HL-60 (cell line): ENCODE data around the gene GSTP1.

Source experiments
- DNase-seq, 2 experiments: peaks; one replicate each; pipeline ENCODE4 v3.0.0-alpha.2; 2010 to 2020; ENCODE audit warnings: low read depth in 1 of 2, low spot score in 1 of 2
- H3K27ac ChIP-seq: fragments of 250-450 bp; sonication (Bioruptor Pico); replicated peaks from 2 replicates; pipeline ENCODE4 v1.5.1; 2020; ENCODE audit warnings: mild to moderate bottlenecking, moderate library complexity
- H3K27me3 ChIP-seq: fragments of 250-450 bp; sonication (Bioruptor Pico); 2 replicates; pipeline ENCODE4 v1.5.1; 2021; ENCODE audit warnings: mild to moderate bottlenecking, moderate library complexity; ENCODE audit not compliant: insufficient read depth, poor library complexity, severe bottlenecking
- H3K4me3 ChIP-seq: replicated peaks from 2 replicates; pipeline ENCODE4 v1.5.1; 2011; ENCODE audit warnings: mild to moderate bottlenecking, control low read depth, low read length; ENCODE audit not compliant: insufficient read depth
- GABPA ChIP-seq: IDR thresholded peaks from 2 replicates; pipeline ENCODE4 v1.6.1; 2012; ENCODE audit warnings: low read depth
- POLR2AphosphoS5 ChIP-seq: IDR thresholded peaks from 2 replicates; pipeline ENCODE4 v1.6.1; 2012; ENCODE audit warnings: low read depth
- REST ChIP-seq: IDR thresholded peaks from 2 replicates; pipeline ENCODE4 v1.6.1; 2012; ENCODE audit warnings: low read depth; ENCODE audit not compliant: insufficient replicate concordance
- SPI1 ChIP-seq: IDR thresholded peaks from 2 replicates; pipeline ENCODE4 v1.6.1; 2012; ENCODE audit warnings: low read depth, mild to moderate bottlenecking, borderline replicate concordance
- TF ChIP-seq, protein P1 (sequence below): IDR thresholded peaks from one replicate; pipeline ENCODE4 v1.5.1; 2011; ENCODE audit warnings: low read length, control low read depth, inconsistent platforms; ENCODE audit not compliant: insufficient read depth

GSTP1 gene

GRCh38 chr11:67556244-67556643 is 27.4 kb upstream of the GSTP1 start:
- H3K4me3 ChIP-seq, result no peak overlapping the region
- DNase-seq, result no peak
- no peak for TF ChIP-seq GABPA
- TF ChIP-seq, protein P1, sequence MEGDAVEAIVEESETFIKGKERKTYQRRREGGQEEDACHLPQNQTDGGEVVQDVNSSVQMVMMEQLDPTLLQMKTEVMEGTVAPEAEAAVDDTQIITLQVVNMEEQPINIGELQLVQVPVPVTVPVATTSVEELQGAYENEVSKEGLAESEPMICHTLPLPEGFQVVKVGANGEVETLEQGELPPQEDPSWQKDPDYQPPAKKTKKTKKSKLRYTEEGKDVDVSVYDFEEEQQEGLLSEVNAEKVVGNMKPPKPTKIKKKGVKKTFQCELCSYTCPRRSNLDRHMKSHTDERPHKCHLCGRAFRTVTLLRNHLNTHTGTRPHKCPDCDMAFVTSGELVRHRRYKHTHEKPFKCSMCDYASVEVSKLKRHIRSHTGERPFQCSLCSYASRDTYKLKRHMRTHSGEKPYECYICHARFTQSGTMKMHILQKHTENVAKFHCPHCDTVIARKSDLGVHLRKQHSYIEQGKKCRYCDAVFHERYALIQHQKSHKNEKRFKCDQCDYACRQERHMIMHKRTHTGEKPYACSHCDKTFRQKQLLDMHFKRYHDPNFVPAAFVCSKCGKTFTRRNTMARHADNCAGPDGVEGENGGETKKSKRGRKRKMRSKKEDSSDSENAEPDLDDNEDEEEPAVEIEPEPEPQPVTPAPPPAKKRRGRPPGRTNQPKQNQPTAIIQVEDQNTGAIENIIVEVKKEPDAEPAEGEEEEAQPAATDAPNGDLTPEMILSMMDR, result no peak
- no peak for TF ChIP-seq POLR2AphosphoS5
- no peak for TF ChIP-seq SPI1
- TF ChIP-seq REST, result no peak
- no peaks in the 10 kb centered on the region for H3K27me3 ChIP-seq
- no peak overlapping the region for H3K27ac ChIP-seq

GRCh38 chr11:67558084-67558772 is 25.4 kb upstream of the GSTP1 start:
- TF ChIP-seq POLR2AphosphoS5, result no peak
- TF ChIP-seq, protein P1, result no peak
- TF ChIP-seq SPI1, result no peak
- TF ChIP-seq REST, result no peak
- no peak for TF ChIP-seq GABPA
- no peak for DNase-seq
- H3K27ac ChIP-seq, result no peak overlapping the region
- H3K27me3 ChIP-seq, result peaks cover 2% of the 10 kb centered on the region
- H3K4me3 ChIP-seq, result no peak overlapping the region

DNA sequence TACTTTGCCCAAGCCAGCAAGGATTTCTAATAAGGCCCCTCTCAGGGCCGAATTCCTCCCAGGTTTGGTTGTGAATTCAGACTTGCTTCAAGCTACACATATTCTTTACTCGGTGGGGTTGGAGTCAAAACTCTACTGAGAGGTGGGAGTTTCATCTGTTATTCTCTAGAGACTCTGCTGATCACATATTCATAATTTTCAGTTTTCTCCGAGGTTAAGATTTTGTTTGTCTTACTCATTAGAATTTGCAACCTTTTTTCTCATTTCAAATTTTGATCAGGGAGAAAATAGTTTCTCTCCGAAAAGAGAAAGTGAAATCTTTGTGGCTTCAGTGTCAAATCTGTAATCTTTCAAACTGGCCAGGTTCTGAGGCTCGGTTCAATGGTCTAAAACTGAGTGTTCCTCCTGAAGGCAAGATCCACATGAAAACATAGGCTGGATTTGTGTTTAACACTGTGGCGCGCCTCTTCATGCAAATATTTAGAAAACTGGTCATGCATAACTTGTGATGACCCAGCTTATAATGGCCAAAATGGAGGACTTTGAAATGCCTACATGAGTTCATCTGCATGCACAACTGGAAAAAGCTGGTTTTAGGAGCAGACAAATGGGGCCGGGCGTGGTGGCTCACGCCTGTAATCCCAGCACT is 21.5 kb upstream of the GSTP1 start:
- DNase-seq, result no peak
- Histone ChIP-seq H3K27me3 (peaks cover 3% of the 10 kb centered on the region), H3K4me3 (no peak overlapping the region), H3K27ac (no peak overlapping the region)
- no peak for TF ChIP-seq GABPA
- TF ChIP-seq POLR2AphosphoS5, result no peak
- TF ChIP-seq SPI1, result no peak
- TF ChIP-seq REST, result no peak
- TF ChIP-seq, protein P1, result no peak
